IMR-90 (cell line): ENCODE data around the gene NADSYN1.

Experiments used
- CTCF ChIP-seq: conservative IDR thresholded peaks from 2 replicates; pipeline ENCODE4 v1.5.1; 2012; ENCODE audit warnings: mild to moderate bottlenecking, low read depth, low read length, improper control_type of control experiment
- FOS ChIP-seq: fragments of 150-350 bp; IDR thresholded peaks from 2 replicates; pipeline ENCODE4 v1.6.1; 2016; ENCODE audit warnings: low read depth, low read length

- TF ChIP-seq CTCF, result no peak
- TF ChIP-seq FOS, result no peak
Measured at GRCh38 chr11:71478528-71478840, 25.5 kb downstream of the NADSYN1 start.
